Neutrophil (primary cell): ENCODE results near the gene GNG7.

Source experiments
- H3K27ac ChIP-seq: fragments of 200-600 bp; sonication (generic); 2 replicates; pipeline ENCODE4 v1.5.1; 2016; ENCODE audit warnings: mild to moderate bottlenecking, moderate library complexity
- H3K27me3 ChIP-seq: fragments of 200-600 bp; sonication (generic); 2 replicates; pipeline ENCODE4 v1.6.0; 2016; ENCODE audit warnings: mild to moderate bottlenecking
- H3K36me3 ChIP-seq: fragments of 200-600 bp; sonication (generic); 2 replicates; pipeline ENCODE4 v1.5.1; 2017
- H3K4me1 ChIP-seq, 2 experiments: fragments of 200-600 bp in 1 of 2; sonication (generic) in 1 of 2; 1 replicate in 1 of 2; 2 replicates in 1 of 2; pipeline versions ENCODE4 v1.5.1 to v1.6.1; 2013 to 2016; ENCODE audit warnings: low read depth in 1 of 2, low read length in 1 of 2, mild to moderate bottlenecking in 1 of 2, moderate library complexity in 1 of 2; ENCODE audit not compliant: control insufficient read depth in 1 of 2, insufficient read depth in 1 of 2
- H3K4me3 ChIP-seq, 2 experiments: fragments of 200-600 bp in 1 of 2; sonication (generic) in 1 of 2; 1 replicate in 1 of 2; 2 replicates in 1 of 2; pipeline ENCODE4 v1.5.1; 2013 to 2016; ENCODE audit warnings: low read depth in 1 of 2, low read length in 1 of 2, mild to moderate bottlenecking in 1 of 2, moderate library complexity in 1 of 2
- H3K9me3 ChIP-seq: fragments of 200-600 bp; sonication (generic); 2 replicates; pipeline ENCODE4 v1.5.1; 2016
- CTCF ChIP-seq: fragments of 200-600 bp; sonication (generic); IDR thresholded peaks from 2 replicates; pipeline ENCODE4 v1.5.1; 2016; ENCODE audit warnings: antibody characterized with exemption

GNG7 gene

GRCh38 chr19:2743099-2743498, 40.6 kb upstream of the GNG7 start:
- peaks cover 15 to 22% of the 10 kb centered on the region in 2 experiments for H3K4me1 ChIP-seq
- H3K27ac ChIP-seq = no peak overlapping the region
- no peaks in the 10 kb centered on the region for H3K36me3 ChIP-seq
- no peak for TF ChIP-seq CTCF
- H3K4me3 ChIP-seq = no peak overlapping the region
- no peaks in the 10 kb centered on the region for H3K9me3 ChIP-seq
- H3K27me3 ChIP-seq = peaks cover 62% of the 10 kb centered on the region

- Histone ChIP-seq H3K27me3 (peaks cover 50% of the 10 kb centered on the region), H3K4me1 (peaks cover 37 to 42% of the 10 kb centered on the region in 2 experiments), H3K36me3 (peaks cover 3% of the 10 kb centered on the region), H3K27ac (peak overlapping the region; percentile 60), H3K4me3 (peak overlapping the region; percentile 70 to 80), H3K9me3 (no peaks in the 10 kb centered on the region)
- TF ChIP-seq CTCF = no peak
Measured at GRCh38 chr19:2740314-2740656, 37.8 kb upstream of the GNG7 start.

GRCh38 chr19:2739602-2740313, 37.3 kb upstream of the GNG7 start, which contains the start of gene SLC39A3:
SLC39A3 (minus strand) TSS chr19:2740017; CDS start chr19:2737257, 2,760 bp downstream.
- Histone ChIP-seq H3K9me3 (no peaks in the 10 kb centered on the region), H3K4me1 (peaks cover 37 to 42% of the 10 kb centered on the region in 2 experiments), H3K4me3 (peak within 1 kb of the TSS; percentile 70 to 80), H3K36me3 (peaks cover 8% of the 10 kb centered on the region), H3K27ac (peak within 1 kb of the TSS; percentile 60), H3K27me3 (peaks cover 46% of the 10 kb centered on the region)
- TF ChIP-seq CTCF = peak; percentile 58

- Histone ChIP-seq H3K9me3 (no peaks in the 10 kb centered on the region), H3K27ac (peak overlapping the region; percentile 70), H3K4me1 (peaks cover 37 to 42% of the 10 kb centered on the region in 2 experiments), H3K27me3 (peaks cover 17% of the 10 kb centered on the region), H3K36me3 (peaks cover 39% of the 10 kb centered on the region), H3K4me3 (peak overlapping the region; percentile 13 to 32)
- no peak for TF ChIP-seq CTCF
Measured at GRCh38 chr19:2736550-2737190, 34.2 kb upstream of the GNG7 start.

- Histone ChIP-seq H3K4me1 (peaks cover 37 to 42% of the 10 kb centered on the region in 2 experiments), H3K36me3 (peaks cover 51% of the 10 kb centered on the region), H3K27me3 (peaks cover 4% of the 10 kb centered on the region), H3K27ac (no peak overlapping the region), H3K9me3 (no peaks in the 10 kb centered on the region), H3K4me3 (no peak overlapping the region)
- TF ChIP-seq CTCF = no peak
Measured at GRCh38 chr19:2735374-2735773, 32.9 kb upstream of the GNG7 start.
